HG03280 (cell line): Measurements from ENCODE around the gene LTBP1.
"Not testable (repeated sequence)": the region's sequence is repeated elsewhere in the genome, so short reads cannot be mapped to it uniquely, and the experiment has no call there.

Experiments
- ATAC-seq: cut with Tn5 transposase; IDR thresholded peaks from one replicate; pipeline ENCODE4 v1.9.1; 2021; ENCODE audit warnings: mild to moderate bottlenecking, moderate library complexity; ENCODE audit not compliant: unreplicated experiment

The LTBP1 gene

DNA sequence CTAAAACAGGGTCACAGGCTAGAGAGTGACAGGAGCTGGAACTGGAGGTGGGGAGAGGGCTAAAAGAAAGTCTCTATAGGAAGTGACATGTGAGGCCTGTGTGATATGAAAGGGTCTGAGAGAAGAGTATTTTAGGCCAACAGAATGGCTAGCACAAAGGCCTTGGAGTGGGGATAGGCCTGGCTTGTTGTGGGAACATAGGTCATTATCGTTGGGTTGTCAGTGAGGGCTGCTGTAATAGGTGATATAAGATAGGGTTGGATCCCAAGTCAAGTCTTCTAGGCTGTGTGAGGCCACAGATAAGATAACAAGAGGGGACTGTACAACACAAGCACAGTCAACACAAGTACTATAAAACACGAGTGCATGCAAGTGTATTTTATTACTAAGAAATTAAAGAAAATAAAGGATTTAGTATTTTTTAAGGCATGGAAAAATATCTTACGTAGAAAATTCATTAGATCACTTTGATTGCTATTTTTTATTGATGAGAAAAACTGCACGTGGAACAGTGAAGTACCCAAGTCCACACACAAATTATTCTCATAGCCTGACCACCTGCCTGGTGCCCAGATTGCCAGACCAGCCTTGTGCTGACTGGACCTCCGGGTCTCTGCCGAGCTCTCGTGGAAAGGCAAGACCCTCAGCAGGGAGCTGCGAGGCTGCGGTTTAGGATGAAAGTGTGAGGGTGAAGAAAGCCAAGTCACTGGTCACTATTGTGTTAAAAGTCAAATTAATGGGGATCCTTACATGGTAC is 14.1 kb downstream of the LTBP1 start:
- no peak for ATAC-seq

DNA sequence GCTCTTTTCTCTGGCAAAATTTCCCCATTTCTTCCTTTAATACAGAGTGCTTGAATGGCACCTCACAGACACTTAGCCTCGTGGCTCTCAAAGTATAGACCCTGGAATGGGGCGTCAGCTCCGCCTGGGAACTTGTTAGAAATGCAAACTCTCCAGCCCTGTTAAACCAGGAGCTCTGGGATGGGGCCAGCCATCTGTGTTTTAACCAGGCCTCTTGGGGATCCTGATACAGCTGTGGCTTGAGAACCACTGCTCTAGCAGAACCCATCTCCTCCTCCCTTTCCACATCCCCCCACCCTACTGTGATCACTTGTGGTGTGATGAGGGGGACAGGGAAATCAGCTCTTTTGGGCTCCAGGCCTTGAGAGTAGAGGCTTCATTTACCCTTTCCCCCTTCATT is 15.9 kb downstream of the LTBP1 start:
- no peak for ATAC-seq

DNA sequence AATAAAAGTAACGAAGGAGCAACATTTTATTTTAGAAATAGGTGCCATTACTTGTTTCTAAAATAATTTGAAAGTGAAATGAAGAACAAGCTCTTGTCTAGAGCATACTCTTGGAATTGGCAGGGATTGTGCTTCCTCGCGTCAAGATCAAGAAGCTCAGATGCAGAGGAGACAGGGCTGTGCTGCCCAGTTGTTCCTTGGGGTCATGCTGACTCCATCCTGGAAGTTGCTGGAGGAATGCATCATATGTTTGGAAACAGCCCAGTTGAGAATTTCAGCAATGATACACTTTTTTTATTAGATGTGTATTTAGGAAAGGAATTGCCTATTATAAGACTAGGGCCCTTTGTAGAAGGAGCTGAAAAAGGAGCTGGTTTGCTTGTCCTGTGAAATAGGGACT is 17.2 kb downstream of the LTBP1 start:
- no peak for ATAC-seq

DNA sequence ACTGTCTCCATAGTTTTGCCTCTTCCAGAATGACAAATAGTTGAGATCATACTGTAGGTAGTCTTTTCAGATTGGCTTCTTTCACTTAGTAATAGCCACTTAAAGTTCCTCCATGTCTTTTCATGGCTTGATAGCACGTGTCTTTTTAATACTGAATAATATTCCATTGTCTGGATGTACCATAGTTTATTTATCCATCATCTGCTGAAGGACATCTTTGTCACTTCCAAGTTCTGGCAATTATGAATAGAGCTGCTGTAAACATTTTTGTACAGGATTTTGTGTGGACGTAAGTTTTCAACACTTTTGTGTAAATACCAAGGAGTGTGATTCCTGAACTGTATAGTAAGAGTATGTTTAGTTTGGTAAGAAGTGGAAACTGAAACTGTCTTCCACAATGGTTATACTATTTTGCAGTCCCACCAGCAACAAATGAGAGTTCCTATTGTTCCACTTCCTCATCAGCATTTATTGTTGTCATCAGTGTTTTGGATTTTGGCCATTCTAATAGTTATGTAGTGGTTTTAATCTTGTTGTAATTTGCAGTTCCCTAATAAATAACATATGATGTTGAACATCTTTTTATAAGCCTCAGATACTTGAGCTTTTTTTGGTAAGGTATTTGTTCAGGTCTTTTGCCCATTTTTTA is 18.9 kb downstream of the LTBP1 start:
- ATAC-seq: no peak

DNA sequence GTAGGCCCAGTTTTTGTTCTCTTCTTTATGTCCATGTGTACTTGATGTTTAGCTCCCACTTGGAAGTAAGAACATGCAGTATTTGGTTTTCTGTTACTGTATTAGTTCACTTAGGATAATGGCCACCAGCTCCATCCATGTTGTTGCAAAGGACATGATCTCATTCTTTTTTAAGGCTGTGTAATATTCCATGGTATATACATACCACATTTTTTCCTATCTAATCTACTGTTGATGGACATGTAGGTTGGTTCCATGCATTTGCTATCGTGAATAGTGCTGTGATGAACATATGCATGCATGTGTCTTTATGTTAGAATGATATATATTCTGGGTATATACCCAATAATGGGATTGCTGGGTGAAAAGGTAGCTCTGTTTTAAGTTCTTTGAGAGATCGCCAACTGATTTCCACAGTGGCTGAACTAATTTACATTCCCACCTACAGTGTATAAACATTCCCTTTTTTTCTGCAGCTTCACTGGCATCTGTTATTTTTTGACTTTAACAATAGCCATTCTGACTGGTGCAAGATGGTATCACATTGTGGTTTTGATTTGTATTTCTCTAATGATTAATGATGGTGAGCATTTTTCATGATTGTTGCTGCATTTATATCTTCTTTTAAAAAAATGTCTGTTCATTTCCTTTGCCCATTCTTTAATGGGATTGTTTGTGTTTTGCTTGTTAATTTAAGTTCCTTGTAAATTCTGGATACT is 22.9 kb downstream of the LTBP1 start:
- ATAC-seq: no peak

DNA sequence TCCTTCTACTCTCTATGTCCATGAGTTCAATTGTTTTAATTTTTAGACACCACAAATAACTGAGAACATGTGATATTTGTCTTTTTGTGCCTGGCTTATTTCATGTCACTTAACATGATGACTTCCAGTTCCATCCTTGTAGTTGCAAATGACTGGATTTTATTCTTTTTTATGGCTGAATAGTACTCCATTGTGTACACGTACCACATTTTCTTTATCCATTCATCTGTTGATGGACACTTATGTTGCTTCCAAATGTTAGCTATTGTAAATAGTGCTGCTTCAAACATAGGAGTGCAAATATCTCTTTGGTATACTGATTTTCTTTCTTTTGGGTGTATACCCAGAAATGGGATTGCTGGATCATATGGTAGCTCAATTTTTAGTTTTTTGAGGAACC is 27.0 kb downstream of the LTBP1 start:
- ATAC-seq: not testable (repeated sequence)

DNA sequence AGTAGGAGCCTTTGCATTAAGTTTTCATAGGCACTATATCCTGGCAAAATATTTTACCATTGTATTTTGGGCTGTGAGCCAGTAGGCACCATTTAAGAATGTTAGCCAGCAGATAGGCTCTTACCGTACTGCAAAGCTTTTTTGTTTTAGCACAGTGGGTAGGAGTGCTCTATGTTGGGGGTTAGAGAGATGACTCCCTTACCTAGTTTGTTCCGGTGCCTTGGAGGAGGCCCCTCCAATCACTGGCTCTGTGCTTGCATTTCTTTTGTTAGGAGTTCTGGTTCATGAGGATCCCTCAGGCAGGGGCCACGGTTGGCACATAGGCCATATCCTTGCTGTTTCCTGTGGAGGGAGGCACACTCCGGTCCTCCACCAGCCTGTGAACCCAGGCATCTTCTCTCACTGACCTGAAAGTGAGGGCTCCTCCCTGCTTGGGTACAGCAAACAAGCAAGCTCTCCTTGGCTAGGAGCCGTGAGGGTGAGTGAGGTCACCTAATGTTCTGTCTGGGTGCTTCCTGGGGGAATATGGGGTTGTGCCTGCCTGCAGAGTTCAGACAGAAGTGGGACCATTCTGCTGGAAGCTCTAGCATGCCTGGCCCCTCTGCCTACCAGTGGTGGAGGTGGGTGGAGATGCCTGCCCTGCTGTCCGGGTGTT is 29.8 kb downstream of the LTBP1 start:
- no peak for ATAC-seq

- no peak for ATAC-seq
Measured at GRCh38 chr2:32977228-32977758, 30.5 kb downstream of the LTBP1 start.

DNA sequence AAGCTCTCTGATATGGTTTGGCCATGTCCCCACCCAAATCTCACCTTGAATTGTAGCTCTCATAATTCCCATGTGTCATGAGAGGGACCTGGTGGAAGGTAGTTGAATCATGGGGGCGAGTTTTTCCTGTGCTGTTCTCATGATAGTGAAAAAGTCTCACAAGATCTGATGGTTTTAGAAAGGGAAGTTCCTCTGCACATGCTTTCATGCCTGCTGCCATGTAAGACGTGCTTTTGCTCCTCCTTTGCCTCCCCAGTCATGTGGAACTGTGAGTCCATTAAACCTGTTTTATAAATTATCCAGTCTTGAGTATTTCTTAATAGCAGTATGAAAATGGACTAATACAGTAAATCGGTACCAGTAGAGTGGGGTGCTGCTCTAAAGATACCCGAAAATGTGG is 34.9 kb downstream of the LTBP1 start:
- ATAC-seq: no peak

DNA sequence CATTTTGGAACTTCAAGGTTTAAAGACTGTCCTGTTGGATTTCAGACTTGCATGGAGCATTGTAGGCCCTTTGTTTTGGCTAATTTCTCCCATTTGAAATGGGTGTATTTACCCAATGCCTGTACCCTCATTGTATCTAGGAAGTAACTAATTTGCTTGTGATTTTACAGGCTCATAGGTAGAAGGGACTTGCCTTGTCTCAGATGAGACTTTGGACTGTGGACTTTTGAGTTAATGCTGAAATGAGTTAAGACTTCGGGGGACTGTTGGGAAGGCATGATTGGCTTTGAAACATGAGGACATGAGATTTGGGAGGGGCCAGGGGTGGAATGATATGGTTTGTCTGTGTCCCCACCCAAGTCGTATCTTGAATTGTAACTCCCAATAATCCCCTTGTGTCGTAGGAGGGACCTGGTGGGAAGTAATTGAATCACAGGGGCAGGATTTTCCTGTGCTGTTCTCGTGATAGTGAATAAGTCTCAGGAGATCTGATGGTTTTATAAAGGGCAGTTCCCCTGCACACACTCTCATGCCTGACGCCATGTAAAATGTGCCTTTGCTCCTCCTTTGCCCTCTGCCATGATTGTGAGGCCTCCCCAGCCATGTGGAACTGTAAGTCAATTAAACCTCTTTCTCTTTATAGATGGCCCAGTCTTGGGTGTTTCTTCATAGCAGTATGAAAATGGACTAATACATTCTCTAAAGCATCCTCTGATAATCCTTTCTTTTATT is 36.6 kb downstream of the LTBP1 start:
- not testable (repeated sequence) for ATAC-seq

DNA sequence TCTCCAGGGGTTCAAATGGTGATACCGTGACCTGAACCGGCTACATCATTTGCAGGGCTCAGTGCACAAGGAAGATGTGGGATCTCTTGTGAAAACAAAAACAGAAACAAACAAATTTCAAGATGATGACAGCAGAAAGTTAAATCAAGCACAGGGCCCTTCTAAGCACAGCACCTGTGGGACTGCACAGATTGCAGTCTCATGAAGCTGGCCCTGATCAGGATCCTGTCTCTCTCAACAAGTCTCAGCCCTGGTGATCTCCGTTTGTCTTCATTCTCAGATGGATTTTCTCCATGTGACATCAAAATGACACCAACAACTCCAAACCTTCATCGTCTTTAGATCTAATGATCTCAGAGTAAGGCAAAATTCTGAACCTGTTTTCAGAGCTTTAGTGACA is 39.7 kb downstream of the LTBP1 start:
- ATAC-seq: no peak

GRCh38 chr2:32988525-32988924 is 41.8 kb downstream of the LTBP1 start:
- no peak for ATAC-seq

- ATAC-seq: no peak
Measured at GRCh38 chr2:32990556-32990955, 43.8 kb downstream of the LTBP1 start.

DNA sequence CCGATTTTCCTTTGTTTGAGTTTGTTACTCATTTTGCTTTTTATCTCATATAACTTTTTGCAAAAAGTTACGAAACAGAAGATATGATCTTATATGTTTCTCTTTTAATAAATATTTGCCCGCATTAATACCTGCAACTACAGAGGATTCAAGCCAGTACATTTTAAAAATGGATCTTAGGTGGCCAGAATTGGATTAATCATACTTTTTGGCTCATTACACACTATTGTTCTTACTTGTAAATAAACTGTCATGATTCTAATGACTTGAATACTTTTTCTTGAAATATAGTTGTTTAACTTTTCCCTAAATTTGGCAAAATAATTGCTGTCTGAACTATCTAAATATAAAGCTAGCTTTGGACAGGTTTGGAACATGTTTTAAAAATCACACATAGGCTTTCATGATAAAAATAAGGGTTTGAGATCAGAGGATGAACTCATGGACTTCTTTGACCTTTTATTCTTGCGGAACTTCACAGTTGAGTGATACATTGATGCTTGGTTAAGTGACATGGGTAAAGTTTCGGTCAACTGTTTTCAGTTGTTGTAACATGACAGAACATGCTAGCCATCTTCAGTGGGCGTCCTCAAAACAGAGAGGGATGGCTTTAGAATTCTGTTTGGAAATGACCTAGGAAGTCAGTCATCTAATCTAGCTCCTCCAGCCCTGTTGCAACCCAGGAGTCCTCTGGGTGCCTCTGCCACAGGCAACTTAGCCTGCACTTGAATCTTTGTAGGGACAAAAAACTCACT is 44.5 kb downstream of the LTBP1 start:
- ATAC-seq: no peak

DNA sequence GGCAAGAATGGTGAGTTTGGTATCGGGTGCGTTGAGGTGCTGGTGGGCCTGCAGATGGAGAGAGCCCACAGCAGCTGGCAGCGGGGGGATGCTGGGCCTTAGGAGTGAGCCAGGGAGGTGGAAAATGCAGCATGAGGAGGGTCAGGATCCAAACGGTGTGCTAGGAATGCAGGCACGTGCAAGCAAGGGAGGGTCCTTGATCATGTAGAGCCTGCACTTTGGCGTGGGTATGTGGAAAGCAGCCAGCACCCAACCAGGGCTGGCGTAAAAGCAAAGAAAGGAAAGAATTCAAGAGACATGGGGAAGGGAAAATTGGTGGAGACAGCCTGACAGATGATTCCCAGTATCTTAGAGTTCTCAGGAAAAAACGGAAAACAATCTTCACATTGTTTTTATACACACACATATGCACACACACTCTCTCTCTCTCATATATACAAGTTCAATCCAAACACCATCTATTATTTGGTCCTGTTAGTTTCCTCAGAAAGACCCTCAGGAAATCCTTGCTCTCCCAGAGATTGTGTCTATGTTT is 46.3 kb downstream of the LTBP1 start:
- ATAC-seq: no peak

GRCh38 chr2:32997705-32998104 is 51.0 kb downstream of the LTBP1 start:
- no peak for ATAC-seq

- ATAC-seq: no peak
Measured at GRCh38 chr2:33000986-33001385, 54.2 kb downstream of the LTBP1 start.

- ATAC-seq: no peak
Measured at GRCh38 chr2:33001823-33002222, 55.1 kb downstream of the LTBP1 start.

DNA sequence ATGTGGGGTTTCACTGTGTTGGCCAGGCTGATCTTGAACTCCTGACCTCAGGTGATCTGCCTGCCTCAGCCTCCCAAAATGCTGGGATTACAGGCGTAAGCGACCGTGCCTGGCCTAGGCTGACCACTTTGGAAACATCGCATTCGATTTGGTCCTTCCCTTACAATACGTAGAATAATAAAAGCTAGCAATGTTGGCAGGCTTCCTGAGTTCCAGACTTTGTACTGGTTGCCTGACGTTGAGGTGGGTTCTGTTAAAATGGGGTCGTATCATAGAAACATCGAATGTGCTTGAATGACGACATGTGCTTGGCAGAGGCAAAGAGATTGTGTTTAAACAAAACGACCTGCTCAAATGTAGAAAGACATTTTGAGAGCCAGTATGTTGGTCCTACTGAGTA is 56.1 kb downstream of the LTBP1 start:
- no peak for ATAC-seq

- ATAC-seq: no peak
Measured at GRCh38 chr2:33005057-33005456, 58.3 kb downstream of the LTBP1 start.
